Measurements from ENCODE around the gene IRF1. TPM values are rescaled to one million over a fixed set of nuclear protein-coding genes. Genes with fewer than 3 reads are reported as not detected.
"Not testable (repeated sequence)": the region's sequence is repeated elsewhere in the genome, so short reads cannot be mapped to it uniquely, and the experiment has no call there.

The IRF1 gene
- 655 TPM for total RNA-seq

GRCh38 chr5:132490484-132491367 lies at the start of gene IRF1:
TSS of gene IRF1 (minus strand) at chr5:132490773. CDS start at chr5:132489478, 1,295 bp downstream.
- Histone ChIP-seq H3K4me1 (ENCODE audit: insufficient read depth, low read length) (peaks cover 77% of the 10 kb centered on the region), H3K4me3 (ENCODE audit: low read length) (peak within 1 kb of the TSS; percentile 100), H3K9me3 (ENCODE audit: low read depth, low read length) (no peaks in the 10 kb centered on the region), H3K27me3 (ENCODE audit: insufficient read depth, low read length) (no peaks in the 10 kb centered on the region)

- Histone ChIP-seq H3K4me3 (ENCODE audit: low read length) (no peak overlapping the region), H3K9me3 (ENCODE audit: low read depth, low read length) (no peaks in the 10 kb centered on the region), H3K4me1 (ENCODE audit: insufficient read depth, low read length) (no peaks in the 10 kb centered on the region), H3K27me3 (ENCODE audit: insufficient read depth, low read length) (no peaks in the 10 kb centered on the region)
Measured at GRCh38 chr5:132540149-132540548, 49.6 kb upstream of the IRF1 start.

- Histone ChIP-seq H3K4me3 (ENCODE audit: low read length) (no peak overlapping the region), H3K4me1 (ENCODE audit: insufficient read depth, low read length) (no peaks in the 10 kb centered on the region), H3K9me3 (ENCODE audit: low read depth, low read length) (no peaks in the 10 kb centered on the region), H3K27me3 (ENCODE audit: insufficient read depth, low read length) (no peaks in the 10 kb centered on the region)
Measured at GRCh38 chr5:132539716-132540115, 49.1 kb upstream of the IRF1 start.

- Histone ChIP-seq H3K27me3 (ENCODE audit: insufficient read depth, low read length) (no peaks in the 10 kb centered on the region), H3K9me3 (ENCODE audit: low read depth, low read length) (no peaks in the 10 kb centered on the region), H3K4me3 (ENCODE audit: low read length) (no peak overlapping the region), H3K4me1 (ENCODE audit: insufficient read depth, low read length) (peaks cover 36% of the 10 kb centered on the region)
Measured at GRCh38 chr5:132530946-132531345, 40.4 kb upstream of the IRF1 start.

GRCh38 chr5:132528866-132529634 lies 38.5 kb upstream of the IRF1 start:
- Histone ChIP-seq H3K4me1 (ENCODE audit: insufficient read depth, low read length) (peaks cover 51% of the 10 kb centered on the region), H3K9me3 (ENCODE audit: low read depth, low read length) (no peaks in the 10 kb centered on the region), H3K4me3 (ENCODE audit: low read length) (no peak overlapping the region), H3K27me3 (ENCODE audit: insufficient read depth, low read length) (no peaks in the 10 kb centered on the region)

GRCh38 chr5:132528021-132528420 lies 37.4 kb upstream of the IRF1 start:
- Histone ChIP-seq H3K4me3 (ENCODE audit: low read length) (no peak overlapping the region), H3K4me1 (ENCODE audit: insufficient read depth, low read length) (peaks cover 51% of the 10 kb centered on the region), H3K9me3 (ENCODE audit: low read depth, low read length) (no peaks in the 10 kb centered on the region), H3K27me3 (ENCODE audit: insufficient read depth, low read length) (no peaks in the 10 kb centered on the region)

GRCh38 chr5:132526974-132527564 lies 36.5 kb upstream of the IRF1 start:
- Histone ChIP-seq H3K27me3 (ENCODE audit: insufficient read depth, low read length) (no peaks in the 10 kb centered on the region), H3K9me3 (ENCODE audit: low read depth, low read length) (no peaks in the 10 kb centered on the region), H3K4me3 (ENCODE audit: low read length) (no peak overlapping the region), H3K4me1 (ENCODE audit: insufficient read depth, low read length) (peaks cover 51% of the 10 kb centered on the region)

- no peaks in the 10 kb centered on the region for H3K9me3 ChIP-seq (ENCODE audit: low read depth, low read length)
Measured at GRCh38 chr5:132526290-132526973, 35.9 kb upstream of the IRF1 start.

GRCh38 chr5:132525299-132525724 lies 34.7 kb upstream of the IRF1 start:
- Histone ChIP-seq H3K4me3 (ENCODE audit: low read length) (no peak overlapping the region), H3K4me1 (ENCODE audit: insufficient read depth, low read length) (peaks cover 51% of the 10 kb centered on the region), H3K27me3 (ENCODE audit: insufficient read depth, low read length) (no peaks in the 10 kb centered on the region), H3K9me3 (ENCODE audit: low read depth, low read length) (no peaks in the 10 kb centered on the region)

More at GRCh38 chr5:132526290-132526973, 35.9 kb upstream of the IRF1 start:
- Histone ChIP-seq H3K4me1 (ENCODE audit: insufficient read depth, low read length) (peaks cover 51% of the 10 kb centered on the region), H3K27me3 (ENCODE audit: insufficient read depth, low read length) (no peaks in the 10 kb centered on the region), H3K4me3 (ENCODE audit: low read length) (no peak overlapping the region)

- not testable (repeated sequence) for H3K9me3 ChIP-seq (ENCODE audit: low read depth, low read length); H3K4me3 ChIP-seq (ENCODE audit: low read length); H3K27me3 ChIP-seq (ENCODE audit: insufficient read depth, low read length)
- peaks cover 51% of the 10 kb centered on the region for H3K4me1 ChIP-seq (ENCODE audit: insufficient read depth, low read length)
Measured at GRCh38 chr5:132524877-132525276, 34.3 kb upstream of the IRF1 start.

- not testable (repeated sequence) for H3K9me3 ChIP-seq (ENCODE audit: low read depth, low read length); H3K4me3 ChIP-seq (ENCODE audit: low read length); H3K27me3 ChIP-seq (ENCODE audit: insufficient read depth, low read length)
- peaks cover 26% of the 10 kb centered on the region for H3K4me1 ChIP-seq (ENCODE audit: insufficient read depth, low read length)
Measured at GRCh38 chr5:132522067-132522466, 31.5 kb upstream of the IRF1 start.

GRCh38 chr5:132513618-132514336 lies 23.2 kb upstream of the IRF1 start:
- H3K9me3 ChIP-seq (ENCODE audit: low read depth, low read length); H3K4me1 ChIP-seq (ENCODE audit: insufficient read depth, low read length); H3K27me3 ChIP-seq (ENCODE audit: insufficient read depth, low read length): not testable (repeated sequence)

GRCh38 chr5:132510076-132510475 lies 19.5 kb upstream of the IRF1 start:
- H3K9me3 ChIP-seq (ENCODE audit: low read depth, low read length), result no peaks in the 10 kb centered on the region

More at GRCh38 chr5:132513618-132514336, 23.2 kb upstream of the IRF1 start:
- H3K4me3 ChIP-seq (ENCODE audit: low read length), result not testable (repeated sequence)

GRCh38 chr5:132506094-132506692 lies 15.6 kb upstream of the IRF1 start:
- peaks cover 3% of the 10 kb centered on the region for H3K4me1 ChIP-seq (ENCODE audit: insufficient read depth, low read length)
- no peaks in the 10 kb centered on the region for H3K27me3 ChIP-seq (ENCODE audit: insufficient read depth, low read length)
- no peaks in the 10 kb centered on the region for H3K9me3 ChIP-seq (ENCODE audit: low read depth, low read length)
- H3K4me3 ChIP-seq (ENCODE audit: low read length), result no peak overlapping the region

More at GRCh38 chr5:132510076-132510475, 19.5 kb upstream of the IRF1 start:
- Histone ChIP-seq H3K4me3 (ENCODE audit: low read length) (no peak overlapping the region), H3K4me1 (ENCODE audit: insufficient read depth, low read length) (no peaks in the 10 kb centered on the region), H3K27me3 (ENCODE audit: insufficient read depth, low read length) (no peaks in the 10 kb centered on the region)
